ENCODE measurements around the gene ASB6. TPM values are rescaled to one million over a fixed set of nuclear protein-coding genes. Genes with fewer than 3 reads are reported as not detected.
A peak's percentile ranks its signal among the peaks of the same experiment; 100 is the strongest.

ASB6 gene
- total RNA-seq, 1 donor from 2014 or later: 20.1 TPM

DNA sequence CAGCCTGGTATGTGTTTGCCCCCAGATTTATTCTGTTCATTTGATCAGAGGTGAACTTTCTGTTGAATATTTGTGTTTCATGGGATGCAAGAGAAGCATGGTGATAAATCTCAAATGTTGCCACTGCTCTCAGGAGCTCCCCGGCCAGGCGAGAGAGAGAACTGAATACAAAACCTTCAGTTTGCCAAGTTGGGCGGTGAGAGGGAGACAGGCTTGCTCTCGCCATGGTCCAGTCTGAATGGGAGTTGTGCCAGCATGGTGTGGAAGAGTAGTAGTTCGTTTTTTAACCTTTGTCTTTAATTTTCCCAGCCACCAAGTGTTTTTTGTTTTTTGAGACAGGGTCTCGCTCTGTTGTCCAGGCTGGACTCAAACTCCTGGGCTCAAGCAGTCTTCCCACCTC lies 13.2 kb downstream of the ASB6 start:
- intact Hi-C loops (cut with micrococcal nuclease): no loop called here
- H3K27me3 Mint-ChIP-seq: no peaks in the 10 kb centered on the region
- no peak for ATAC-seq (ENCODE audit: low read depth)
- H3K4me3 Mint-ChIP-seq: no peak overlapping the region
- ChIA-PET CTCF (no interaction called here), POLR2A (interaction anchor here (0.6 kb wide), 1 partner anchor 114 kb away, joined by 5 read pairs; no protein-coding TSS in a partner anchor)
- no peak for DNase-seq
- no peaks in the 10 kb centered on the region for H3K9me3 Mint-ChIP-seq
- no peak overlapping the region for H3K27ac Mint-ChIP-seq
- TF ChIP-seq, protein P1, sequence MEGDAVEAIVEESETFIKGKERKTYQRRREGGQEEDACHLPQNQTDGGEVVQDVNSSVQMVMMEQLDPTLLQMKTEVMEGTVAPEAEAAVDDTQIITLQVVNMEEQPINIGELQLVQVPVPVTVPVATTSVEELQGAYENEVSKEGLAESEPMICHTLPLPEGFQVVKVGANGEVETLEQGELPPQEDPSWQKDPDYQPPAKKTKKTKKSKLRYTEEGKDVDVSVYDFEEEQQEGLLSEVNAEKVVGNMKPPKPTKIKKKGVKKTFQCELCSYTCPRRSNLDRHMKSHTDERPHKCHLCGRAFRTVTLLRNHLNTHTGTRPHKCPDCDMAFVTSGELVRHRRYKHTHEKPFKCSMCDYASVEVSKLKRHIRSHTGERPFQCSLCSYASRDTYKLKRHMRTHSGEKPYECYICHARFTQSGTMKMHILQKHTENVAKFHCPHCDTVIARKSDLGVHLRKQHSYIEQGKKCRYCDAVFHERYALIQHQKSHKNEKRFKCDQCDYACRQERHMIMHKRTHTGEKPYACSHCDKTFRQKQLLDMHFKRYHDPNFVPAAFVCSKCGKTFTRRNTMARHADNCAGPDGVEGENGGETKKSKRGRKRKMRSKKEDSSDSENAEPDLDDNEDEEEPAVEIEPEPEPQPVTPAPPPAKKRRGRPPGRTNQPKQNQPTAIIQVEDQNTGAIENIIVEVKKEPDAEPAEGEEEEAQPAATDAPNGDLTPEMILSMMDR (IDR thresholded peaks at IDR 0.05): no peak
- peaks cover 68% of the 10 kb centered on the region for H3K4me1 Mint-ChIP-seq
- H3K36me3 Mint-ChIP-seq (ENCODE audit: low read depth): peaks cover 46% of the 10 kb centered on the region

DNA sequence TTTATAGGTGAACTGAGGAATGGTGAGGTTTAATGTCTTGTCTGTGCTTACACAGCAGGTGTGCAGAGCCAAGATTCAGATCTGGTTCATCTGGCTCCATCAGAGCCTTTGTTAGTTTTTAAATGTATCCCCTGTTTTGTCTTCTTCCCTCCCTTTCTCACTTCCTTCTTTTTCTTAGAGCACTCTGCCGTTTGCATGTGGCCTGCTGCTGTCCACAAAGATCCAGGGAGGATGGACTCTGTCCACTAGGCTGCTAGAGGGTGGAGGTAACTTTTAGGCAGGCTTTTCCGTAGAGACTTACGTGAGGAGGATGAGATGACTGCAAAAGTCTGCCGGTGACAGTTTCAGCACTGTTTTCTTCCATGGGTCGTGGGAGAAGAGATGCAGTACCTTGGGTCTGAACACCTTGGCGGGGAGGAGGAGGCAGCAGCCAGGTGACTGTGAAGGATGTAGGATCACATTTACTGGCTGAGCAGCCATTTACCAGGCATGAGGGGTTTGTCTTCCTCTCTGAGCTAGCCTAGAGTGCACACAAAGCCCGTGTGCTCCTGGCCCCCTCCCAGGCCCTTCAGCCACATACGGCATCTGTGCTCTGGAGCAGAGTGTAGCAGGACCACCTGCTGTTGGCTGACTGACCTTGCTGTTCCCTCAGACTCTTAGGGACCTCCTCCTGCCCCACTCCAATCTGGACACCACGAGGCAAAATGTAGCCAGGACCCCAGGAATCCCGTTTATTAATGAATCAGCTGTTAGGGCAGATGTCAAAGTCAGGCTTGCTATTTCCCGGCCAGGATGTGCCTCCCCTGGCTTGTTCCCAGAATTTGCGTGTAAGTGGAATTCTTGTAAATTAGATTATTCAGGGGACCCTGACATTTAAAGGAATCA lies 14.2 kb downstream of the ASB6 start:
- intact Hi-C loops (cut with micrococcal nuclease): no loop called here
- no peak for DNase-seq
- TF ChIP-seq, protein P1 (IDR thresholded peaks at IDR 0.05): no peak
- Mint-ChIP-seq H3K4me3 (peak overlapping the region; percentile 89), H3K27ac (peak overlapping the region; percentile 88), H3K9me3 (no peaks in the 10 kb centered on the region), H3K4me1 (peaks cover 67% of the 10 kb centered on the region), H3K27me3 (no peaks in the 10 kb centered on the region), H3K36me3 (ENCODE audit: low read depth) (peaks cover 38% of the 10 kb centered on the region)
- CTCF ChIA-PET: interaction anchor here (0.6 to 1.2 kb wide), 3 partner anchors 489 to 702 kb away, joined by 3 to 4 read pairs (median 3); no protein-coding TSS in a partner anchor
- POLR2A ChIA-PET: interaction anchor here (0.6 to 4.6 kb wide), 4 partner anchors 450 to 1769 kb away, joined by 3 to 62 read pairs (median 8); partner anchors contain the start of gene IER5L
- ATAC-seq (ENCODE audit: low read depth): no peak

DNA sequence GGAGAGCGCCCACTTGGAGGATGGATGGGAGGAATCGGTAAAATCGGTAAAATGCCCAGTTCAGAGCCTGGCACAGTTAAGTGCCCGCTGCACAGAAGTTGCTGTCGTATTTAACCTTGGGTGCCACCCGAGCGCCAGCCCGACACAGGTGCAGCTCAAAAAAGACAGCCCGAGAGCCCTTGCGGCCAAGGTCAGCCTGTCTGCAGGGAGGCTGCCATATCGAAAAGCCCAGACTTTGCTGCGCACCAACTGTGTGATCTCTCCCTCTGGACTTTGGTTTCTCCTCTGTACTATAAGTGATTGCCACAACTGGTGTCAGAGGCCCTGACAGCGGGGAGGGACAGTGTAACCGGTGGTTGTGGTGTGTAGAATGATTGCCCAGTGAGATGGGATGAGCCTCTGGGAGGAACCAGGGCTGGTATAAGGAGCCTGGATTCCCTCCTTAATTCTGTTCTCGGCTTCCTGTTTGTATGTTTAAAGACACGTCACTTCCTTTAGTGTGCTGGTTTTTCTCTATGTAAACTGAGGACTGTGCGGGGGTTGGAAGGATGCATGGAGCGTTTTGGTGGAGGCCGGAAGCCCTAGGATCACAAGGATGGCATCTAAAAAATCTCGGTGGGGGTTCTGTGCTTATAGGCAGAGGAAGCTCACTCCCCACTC lies 15.2 kb downstream of the ASB6 start:
- no peak for DNase-seq
- peak overlapping the region; percentile 88 for H3K27ac Mint-ChIP-seq
- CTCF ChIA-PET: interaction anchor here (1.2 to 2.9 kb wide), 3 partner anchors 487 to 495 kb away, joined by 3 to 38 read pairs (median 4); no protein-coding TSS in a partner anchor
- H3K36me3 Mint-ChIP-seq (ENCODE audit: low read depth): peaks cover 30% of the 10 kb centered on the region
- H3K4me1 Mint-ChIP-seq: peaks cover 59% of the 10 kb centered on the region
- peak; percentile 33 for ATAC-seq (ENCODE audit: low read depth)
- peaks cover 4% of the 10 kb centered on the region for H3K27me3 Mint-ChIP-seq
- POLR2A ChIA-PET: interaction anchor here (0.6 to 4.6 kb wide), 12 partner anchors 13 to 1351 kb away, joined by 3 to 62 read pairs (median 6); partner anchors contain the start of genes ASB6, CRAT, DOLPP1 and GOLGA2
- H3K4me3 Mint-ChIP-seq: peak overlapping the region; percentile 89
- no peaks in the 10 kb centered on the region for H3K9me3 Mint-ChIP-seq
- TF ChIP-seq, protein P1 (IDR thresholded peaks at IDR 0.05): no peak
- intact Hi-C loops (cut with micrococcal nuclease): loop anchor here (1.0 kb wide), 2 partner anchors 16 to 545 kb away; partner anchors contain the start of genes ASB6 and DOLPP1

DNA sequence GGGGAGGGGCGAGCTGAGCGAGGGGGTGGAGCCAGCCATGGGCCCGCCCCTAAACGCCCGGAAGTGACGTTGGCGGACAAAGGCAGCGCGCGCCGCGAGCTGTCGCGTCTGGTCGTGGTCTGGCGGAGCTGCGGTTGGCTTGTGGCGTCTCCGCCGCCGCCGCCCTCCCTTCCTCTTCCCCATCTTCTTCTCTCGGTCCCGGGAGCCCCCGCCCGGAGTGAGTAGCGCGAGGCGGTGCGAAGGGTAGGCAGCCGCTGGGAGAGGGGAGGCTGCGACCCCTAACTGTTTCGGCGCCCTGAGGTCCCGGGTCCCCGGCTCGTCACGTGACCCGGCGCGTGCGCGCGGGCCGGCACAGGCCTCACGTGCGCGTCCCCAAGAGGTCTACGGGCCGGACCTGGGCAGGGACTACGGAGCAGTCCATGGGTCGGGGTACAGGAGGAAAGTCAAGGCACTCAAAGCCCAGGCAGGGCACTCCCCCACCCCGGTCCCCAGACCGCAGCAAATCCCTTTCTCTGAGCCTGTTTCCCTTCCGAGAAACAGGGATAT lies 15.8 kb downstream of the ASB6 start, which contains the start of gene NTMT1:
TSS of gene NTMT1 (plus strand) at position 85 of the 546 bp plus-strand sequence. CDS start 6,541 bp downstream, outside the sequence.
- Mint-ChIP-seq H3K4me1 (peaks cover 54% of the 10 kb centered on the region), H3K36me3 (ENCODE audit: low read depth) (peaks cover 26% of the 10 kb centered on the region), H3K27ac (peak within 1 kb of the TSS; percentile 88), H3K9me3 (no peaks in the 10 kb centered on the region), H3K27me3 (peaks cover 7% of the 10 kb centered on the region), H3K4me3 (peak within 1 kb of the TSS; percentile 89)
- CTCF ChIA-PET: interaction anchor here (0.7 to 4.3 kb wide), 4 partner anchors 333 to 495 kb away, joined by 5 to 72 read pairs (median 26); no protein-coding TSS in a partner anchor
- TF ChIP-seq, protein P1 (IDR thresholded peaks at IDR 0.05): no peak
- POLR2A ChIA-PET: interaction anchor here (0.6 to 4.6 kb wide), 18 partner anchors 11 to 1350 kb away, joined by 3 to 62 read pairs (median 6); partner anchors contain the start of genes ASB6, CRAT, DOLPP1 and GOLGA2
- peak; percentile 81 for ATAC-seq (ENCODE audit: low read depth)
- intact Hi-C loops (cut with micrococcal nuclease): loop anchor here (1.0 kb wide), 2 partner anchors 16 to 545 kb away; partner anchors contain the start of genes ASB6 and DOLPP1
- DNase-seq: peak; percentile 92
